Peyer's patch (tissue), 4 donors: ENCODE measurements around the gene MAML1.

Experiments used
- CTCF ChIP-seq, 6 experiments: fragments of 450-650 bp in 4 of 6; fragments of 200-600 bp in 2 of 6; sonication (generic) in 1 of 6; IDR thresholded peaks; one replicate each; pipeline ENCODE4 v1.5.1; 2017 to 2019; ENCODE audit warnings: antibody characterized with exemption in 6 of 6, mild to moderate bottlenecking in 3 of 6, moderate library complexity in 1 of 6
- POLR2A ChIP-seq, 2 donors: fragments of 450-650 bp; IDR thresholded peaks; one replicate each; pipeline ENCODE4 v1.5.1; 2017; ENCODE audit warnings: antibody characterized with exemption in 2 of 2, mild to moderate bottlenecking in 2 of 2, moderate library complexity in 2 of 2

GRCh38 chr5:179774442-179774841 is 41.8 kb downstream of the MAML1 start:
- TF ChIP-seq CTCF (IDR thresholded peaks at IDR 0.05) = no peak
- no peak for TF ChIP-seq POLR2A (IDR thresholded peaks at IDR 0.05)
